Measurements from ENCODE around the gene PPP1R36. TPM values are rescaled to one million over a fixed set of nuclear protein-coding genes. Genes with fewer than 3 reads are reported as not detected.
A peak's percentile ranks its signal among the peaks of the same experiment; 100 is the strongest.

The PPP1R36 gene
- total RNA-seq, 4 donors from 2014 or later = 0.31 to 2.4 (median 0.55) TPM; not detected in 1

GRCh38 chr14:64541261-64541971 is 8.3 kb upstream of the PPP1R36 start:
- peak overlapping the region; percentile 70 to 82 (median 74) for H3K27ac ChIP-seq
- peak; percentile 10 to 44 for DNase-seq
- intact Hi-C loops (cut with DNase I; ENCODE audit: low total_unique reads) = loop anchor here (10.0 kb wide), 1 partner anchor 223 kb away; no protein-coding TSS in a partner anchor

GRCh38 chr14:64541972-64542835 is 7.6 kb upstream of the PPP1R36 start:
- peak overlapping the region; percentile 53 to 81 (median 74) for H3K4me3 ChIP-seq
- TF ChIP-seq POLR2A (IDR thresholded peaks at IDR 0.05) (no peak), CTCF (IDR thresholded peaks at IDR 0.05 in 4 of 5, conservative IDR thresholded peaks at IDR 0.05 in 1 of 5) (no peak)
- no peaks in the 10 kb centered on the region for H3K36me3 ChIP-seq
- in situ Hi-C loops (cut with MboI; ENCODE audit: low sequenced_read_pairs in 4 of 4) (loop anchor here in 2 of 4 donors (10.0 to 25.0 kb wide), 2 partner anchors 93 to 95 kb away; no protein-coding TSS in a partner anchor), intact Hi-C loops (cut with DNase I; ENCODE audit: low total_unique reads) (loop anchor here (10.0 kb wide), 1 partner anchor 223 kb away; no protein-coding TSS in a partner anchor)
- peaks cover 23 to 40% of the 10 kb centered on the region in 2 donors for H3K4me1 ChIP-seq
- DNase-seq (no peak), ATAC-seq (no peak)
- no peaks in the 10 kb centered on the region for H3K9me3 ChIP-seq
- peak overlapping the region; percentile 1 to 82 (median 72) for H3K27ac ChIP-seq
- no peaks in the 10 kb centered on the region for H3K27me3 ChIP-seq

More at GRCh38 chr14:64541261-64541971, 8.3 kb upstream of the PPP1R36 start:
- Histone ChIP-seq H3K36me3 (no peaks in the 10 kb centered on the region), H3K4me1 (peaks cover 23 to 40% of the 10 kb centered on the region in 2 donors), H3K27me3 (no peaks in the 10 kb centered on the region), H3K9me3 (no peaks in the 10 kb centered on the region), H3K4me3 (peak overlapping the region; percentile 53 to 81 (median 74))
- no peak for ATAC-seq
- in situ Hi-C loops (cut with MboI; ENCODE audit: low sequenced_read_pairs in 4 of 4) = loop anchor here in 2 of 4 donors (10.0 to 25.0 kb wide), 2 partner anchors 93 to 96 kb away; no protein-coding TSS in a partner anchor
- peak in 3 of 5 experiments; percentile 15 to 21 (median 15) for TF ChIP-seq CTCF (IDR thresholded peaks at IDR 0.05 in 4 of 5, conservative IDR thresholded peaks at IDR 0.05 in 1 of 5)
- TF ChIP-seq POLR2A (IDR thresholded peaks at IDR 0.05) = no peak

GRCh38 chr14:64542836-64543201 is 6.9 kb upstream of the PPP1R36 start:
- H3K4me1 ChIP-seq = peaks cover 23 to 40% of the 10 kb centered on the region in 2 donors
- H3K27ac ChIP-seq = peak overlapping the region in 2 of 4 donors; percentile 73 to 82
- in situ Hi-C loops (cut with MboI; ENCODE audit: low sequenced_read_pairs in 4 of 4) = loop anchor here in 2 of 4 donors (10.0 to 25.0 kb wide), 2 partner anchors 92 to 94 kb away; no protein-coding TSS in a partner anchor
- intact Hi-C loops (cut with DNase I; ENCODE audit: low total_unique reads) = loop anchor here (10.0 kb wide), 1 partner anchor 222 kb away; no protein-coding TSS in a partner anchor
- no peak for DNase-seq
- no peak for TF ChIP-seq CTCF (IDR thresholded peaks at IDR 0.05 in 4 of 5, conservative IDR thresholded peaks at IDR 0.05 in 1 of 5)
- no peak for TF ChIP-seq POLR2A (IDR thresholded peaks at IDR 0.05)
- H3K9me3 ChIP-seq = no peaks in the 10 kb centered on the region
- H3K36me3 ChIP-seq = no peaks in the 10 kb centered on the region
- no peaks in the 10 kb centered on the region for H3K27me3 ChIP-seq
- ATAC-seq = no peak
- peak overlapping the region; percentile 53 to 81 (median 74) for H3K4me3 ChIP-seq

- Histone ChIP-seq H3K9me3 (no peaks in the 10 kb centered on the region), H3K27me3 (no peaks in the 10 kb centered on the region), H3K27ac (no peak overlapping the region), H3K4me3 (peak overlapping the region in 3 of 4 donors; percentile 7 to 77 (median 31)), H3K36me3 (no peaks in the 10 kb centered on the region), H3K4me1 (peaks cover 28 to 35% of the 10 kb centered on the region in 2 donors)
- no peak for ATAC-seq
- intact Hi-C loops (cut with DNase I; ENCODE audit: low total_unique reads) = loop anchor here (10.0 kb wide), 1 partner anchor 220 kb away; no protein-coding TSS in a partner anchor
- no peak for TF ChIP-seq CTCF (IDR thresholded peaks at IDR 0.05 in 4 of 5, conservative IDR thresholded peaks at IDR 0.05 in 1 of 5)
- no peak for TF ChIP-seq POLR2A (IDR thresholded peaks at IDR 0.05)
- DNase-seq = no peak
- in situ Hi-C loops (cut with MboI; ENCODE audit: low sequenced_read_pairs in 4 of 4) = loop anchor here in 2 of 4 donors (10.0 to 25.0 kb wide), 2 partner anchors 90 to 93 kb away; no protein-coding TSS in a partner anchor
These were observed 5.0 kb upstream of the PPP1R36 start for GRCh38 chr14:64544607-64545312.

Measured in gastrocnemius medialis (tissue), 4 donors.